Cardiac fibroblast (primary cell): Measurements from ENCODE around the gene LCORL.

Experiments
- DNase-seq, 2 donors: peaks; one replicate each; pipeline versions ENCODE4 v3.0.0 to v3.0.0-alpha.2; 2010; ENCODE audit warnings: low read depth in 2 of 2
- H3K4me3 ChIP-seq, 2 donors: replicated peaks in 1 of 2; 1 replicate in 1 of 2; 2 replicates in 1 of 2; pipeline ENCODE4 v1.5.1; 2011; ENCODE audit warnings: low read depth in 2 of 2, low read length in 2 of 2, mild to moderate bottlenecking in 2 of 2, moderate library complexity in 1 of 2
- CTCF ChIP-seq: IDR thresholded peaks from one replicate; pipeline ENCODE4 v1.5.1; 2011; ENCODE audit warnings: low read depth, mild to moderate bottlenecking, low read length, inconsistent platforms

The LCORL gene

GRCh38 chr4:18052158-18052557, 30.6 kb upstream of the LCORL start:
- H3K4me3 ChIP-seq, result no peak overlapping the region
- DNase-seq, result no peak
- TF ChIP-seq CTCF, result no peak

- no peak overlapping the region for H3K4me3 ChIP-seq
- no peak for DNase-seq
- TF ChIP-seq CTCF, result no peak
Observed at GRCh38 chr4:18051281-18051680, 29.7 kb upstream of the LCORL start.

GRCh38 chr4:18050448-18050847, 28.9 kb upstream of the LCORL start:
- no peak overlapping the region for H3K4me3 ChIP-seq
- no peak for DNase-seq
- TF ChIP-seq CTCF, result no peak

GRCh38 chr4:18049446-18049845, 27.9 kb upstream of the LCORL start:
- TF ChIP-seq CTCF, result no peak
- no peak for DNase-seq

GRCh38 chr4:18042754-18043153, 21.2 kb upstream of the LCORL start:
- peak; percentile 33 for TF ChIP-seq CTCF
- H3K4me3 ChIP-seq, result no peak overlapping the region
- no peak for DNase-seq

More at GRCh38 chr4:18049446-18049845, 27.9 kb upstream of the LCORL start:
- no peak overlapping the region for H3K4me3 ChIP-seq

GRCh38 chr4:18042012-18042411, 20.5 kb upstream of the LCORL start:
- no peak overlapping the region for H3K4me3 ChIP-seq
- no peak for DNase-seq
- no peak for TF ChIP-seq CTCF

- DNase-seq, result no peak
- TF ChIP-seq CTCF, result no peak
- H3K4me3 ChIP-seq, result no peak overlapping the region
Observed at GRCh38 chr4:18041114-18041513, 19.6 kb upstream of the LCORL start.
